CD14-positive monocyte (primary cell): Measurements from ENCODE around the gene AIG1. TPM values are rescaled to one million over a fixed set of nuclear protein-coding genes. Genes with fewer than 3 reads are reported as not detected.

Experiments used
- DNase-seq, 3 donors: peaks; one replicate each; pipeline ENCODE4 v3.0.0-alpha.2; 2011 to 2022
- H2AFZ ChIP-seq: 2 replicates; pipeline ENCODE4 v1.6.0; 2012; ENCODE audit warnings: mild to moderate bottlenecking, low read depth, low read length, inconsistent platforms; ENCODE audit not compliant: insufficient read depth, poor library complexity, severe bottlenecking
- H3K27ac ChIP-seq, 2 donors: 1 replicate in 1 of 2; 2 replicates in 1 of 2; pipeline ENCODE4 v1.5.1; 2012 to 2013; ENCODE audit warnings: low read length in 2 of 2, control low read depth in 1 of 2, inconsistent platforms in 1 of 2, low read depth in 1 of 2, mild to moderate bottlenecking in 1 of 2
- H3K27me3 ChIP-seq, 2 donors: one replicate each; pipeline versions ENCODE4 v1.6.0 to v1.6.1; 2011 to 2013; ENCODE audit warnings: low read length in 2 of 2; ENCODE audit not compliant: control insufficient read depth in 2 of 2, insufficient read depth in 2 of 2
- H3K36me3 ChIP-seq, 2 donors: replicated peaks in 1 of 2; 1 replicate in 1 of 2; 2 replicates in 1 of 2; pipeline versions ENCODE4 v1.5.1 to v1.6.1; 2012 to 2013; ENCODE audit warnings: low read length in 2 of 2, control low read depth in 1 of 2, inconsistent platforms in 1 of 2, mild to moderate bottlenecking in 1 of 2; ENCODE audit not compliant: insufficient read depth in 2 of 2, control insufficient read depth in 1 of 2
- H3K4me1 ChIP-seq, 2 donors: 1 replicate in 1 of 2; 2 replicates in 1 of 2; pipeline versions ENCODE4 v1.5.1 to v1.6.1; 2012 to 2013; ENCODE audit warnings: low read length in 2 of 2, control low read depth in 1 of 2, inconsistent platforms in 1 of 2, mild to moderate bottlenecking in 1 of 2, moderate library complexity in 1 of 2; ENCODE audit not compliant: insufficient read depth in 2 of 2, control insufficient read depth in 1 of 2
- H3K4me2 ChIP-seq: replicated peaks from 2 replicates; pipeline ENCODE3; 2012; ENCODE audit warnings: low read length, moderate library complexity, mild to moderate bottlenecking; ENCODE audit not compliant: poor library complexity, severe bottlenecking; ENCODE audit errors: extremely low read depth
- H3K4me3 ChIP-seq, 3 experiments: fragments of 200-600 bp in 1 of 3; sonication (generic) in 1 of 3; replicated peaks in 1 of 3; 1 replicate in 2 of 3; 2 replicates in 1 of 3; pipeline ENCODE4 v1.5.1; 2011 to 2013; ENCODE audit warnings: low read length in 3 of 3, mild to moderate bottlenecking in 3 of 3, control low read depth in 2 of 3, low read depth in 2 of 3, inconsistent platforms in 1 of 3, moderate library complexity in 1 of 3
- H3K79me2 ChIP-seq: 2 replicates; pipeline ENCODE4 v1.6.0; 2012; ENCODE audit warnings: mild to moderate bottlenecking, control low read depth, inconsistent platforms, low read length, moderate library complexity; ENCODE audit not compliant: insufficient read depth
- H3K9ac ChIP-seq: 2 replicates; pipeline ENCODE4 v1.6.0; 2017; ENCODE audit warnings: low read length, mild to moderate bottlenecking; ENCODE audit not compliant: insufficient read depth, poor library complexity, severe bottlenecking
- H3K9me3 ChIP-seq, 2 donors: replicated peaks in 1 of 2; 1 replicate in 1 of 2; 2 replicates in 1 of 2; pipeline versions ENCODE4 v1.5.1 to v1.6.1; 2012 to 2013; ENCODE audit warnings: low read length in 2 of 2, control low read depth in 1 of 2; ENCODE audit not compliant: control insufficient read depth in 1 of 2, insufficient read depth in 1 of 2
- H4K20me1 ChIP-seq: 2 replicates; pipeline ENCODE4 v1.6.0; 2012; ENCODE audit warnings: mild to moderate bottlenecking, low read length, control low read depth, moderate library complexity; ENCODE audit not compliant: insufficient read depth
- H3K27ac Mint-ChIP-seq, 7 donors: one replicate each; pipeline ENCODE4 v1.8.0; 2020; ENCODE audit warnings: mild to moderate bottlenecking in 7 of 7, mixed read lengths in 7 of 7, moderate library complexity in 6 of 7, inconsistent platforms in 2 of 7
- H3K27me3 Mint-ChIP-seq, 3 donors: one replicate each; pipeline ENCODE4 v1.8.0; 2021 to 2022; ENCODE audit warnings: low read depth in 3 of 3, mild to moderate bottlenecking in 3 of 3, mixed read lengths in 3 of 3, moderate library complexity in 3 of 3, inconsistent platforms in 1 of 3
- H3K36me3 Mint-ChIP-seq, 2 donors: one replicate each; pipeline ENCODE4 v1.8.0; 2020; ENCODE audit warnings: mixed read lengths in 2 of 2, inconsistent platforms in 1 of 2, mild to moderate bottlenecking in 1 of 2
- H3K4me1 Mint-ChIP-seq: one replicate; pipeline ENCODE4 v1.8.0; 2020; ENCODE audit warnings: mild to moderate bottlenecking, mixed read lengths
- H3K4me3 Mint-ChIP-seq, 2 donors: one replicate each; pipeline ENCODE4 v1.8.0; 2020; ENCODE audit warnings: mild to moderate bottlenecking in 2 of 2, mixed read lengths in 2 of 2, moderate library complexity in 1 of 2
- H3K9me3 Mint-ChIP-seq, 7 donors: one replicate each; pipeline ENCODE4 v1.8.0; 2020 to 2022; ENCODE audit warnings: mixed read lengths in 7 of 7, mild to moderate bottlenecking in 6 of 7, moderate library complexity in 6 of 7, inconsistent platforms in 2 of 7
- CTCF ChIP-seq: fragments of 200-600 bp; IDR thresholded peaks from one replicate; pipeline ENCODE4 v1.8.0; 2022; ENCODE audit warnings: antibody characterized with exemption, mild to moderate bottlenecking
- WGBS: methylation state at CpG from one replicate; pipeline ENCODE4 v1.1.5; 2013; ENCODE audit warnings: missing lambda C conversion rate; ENCODE audit not compliant: insufficient coverage; 5-methylcytosine and 5-hydroxymethylcytosine counted together
- intact Hi-C, 2 donors: fragments of 100-400 bp; cut with micrococcal nuclease; formaldehyde crosslinking; loops; one replicate each; pipeline versions ENCODE4 v1.15.0 to v1.15.1; 2023
- polyA plus RNA-seq, 3 donors: library from polyadenylated mRNA; depleted of rRNA in 1 of 3; unstranded in 2 of 3; stranded (reverse) in 1 of 3; fragments of 300-500 nt in 2 of 3; fragments of >200 nt in 1 of 3; fragmentation: Illumina TruSeq in 2 of 3; gene quantifications; 1 replicate in 2 of 3; 2 replicates in 1 of 3; pipeline ENCODE4 v1.2.3, GENCODE V29; 2012 to 2021

AIG1 gene
- polyA plus RNA-seq, 3 donors = 6.7 to 7.6 (median 6.8) TPM

DNA sequence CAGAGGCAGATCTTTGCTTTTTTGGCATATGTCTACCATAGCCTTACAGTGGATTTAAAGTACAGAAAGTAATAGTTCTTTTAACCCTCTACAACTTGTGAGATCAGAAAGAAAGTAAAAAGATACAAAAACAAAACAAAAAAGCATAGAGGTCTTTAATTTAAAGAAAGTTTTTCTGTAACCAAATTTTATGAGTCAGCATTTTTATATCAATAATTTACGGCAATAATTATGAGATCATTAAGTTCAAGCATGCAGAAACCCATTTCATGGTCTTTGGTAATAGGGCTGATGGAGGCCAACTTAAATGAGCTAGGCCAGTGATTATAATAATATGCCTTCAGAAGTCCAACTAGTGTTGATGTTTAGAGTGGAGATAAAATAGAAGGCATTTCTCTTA lies 145.9 kb downstream of the AIG1 start:
- H3K27me3 Mint-ChIP-seq = no peaks in the 10 kb centered on the region
- no peak overlapping the region for H3K27ac Mint-ChIP-seq
- H3K79me2 ChIP-seq = no peaks in the 10 kb centered on the region
- no peaks in the 10 kb centered on the region for H3K27me3 ChIP-seq
- H3K9me3 ChIP-seq = no peaks in the 10 kb centered on the region
- TF ChIP-seq CTCF = no peak
- H3K9ac ChIP-seq = no peak overlapping the region
- WGBS = no CpG with 5 or more reads among the region's 1 CpG
- no peak overlapping the region for H2AFZ ChIP-seq
- H3K4me1 ChIP-seq = no peaks in the 10 kb centered on the region
- peaks cover 0 to 13% (median 7%) of the 10 kb centered on the region in 7 donors for H3K9me3 Mint-ChIP-seq
- no peaks in the 10 kb centered on the region for H4K20me1 ChIP-seq
- H3K4me3 ChIP-seq = no peak overlapping the region
- no peak overlapping the region for H3K4me3 Mint-ChIP-seq
- no peaks in the 10 kb centered on the region for H3K36me3 ChIP-seq
- no peak for DNase-seq
- no peaks in the 10 kb centered on the region for H3K4me1 Mint-ChIP-seq
- H3K36me3 Mint-ChIP-seq = peaks cover 0 to 3% of the 10 kb centered on the region in 2 donors
- H3K4me2 ChIP-seq = no peak overlapping the region
- intact Hi-C loops = no loop called here
- no peak overlapping the region for H3K27ac ChIP-seq

- no peaks in the 10 kb centered on the region for H3K9me3 ChIP-seq
- H3K27ac ChIP-seq = no peak overlapping the region
- no peaks in the 10 kb centered on the region for H3K27me3 ChIP-seq
- H3K36me3 ChIP-seq = no peaks in the 10 kb centered on the region
- no peaks in the 10 kb centered on the region for H3K4me1 ChIP-seq
- WGBS = no CpG with 5 or more reads among the region's 2 CpGs
- H3K4me1 Mint-ChIP-seq = peaks cover 2% of the 10 kb centered on the region
- no peaks in the 10 kb centered on the region for H4K20me1 ChIP-seq
- no peak overlapping the region for H3K4me2 ChIP-seq
- no peak overlapping the region for H3K9ac ChIP-seq
- H3K9me3 Mint-ChIP-seq = peaks cover 0 to 11% (median 5%) of the 10 kb centered on the region in 7 donors
- no peak overlapping the region for H2AFZ ChIP-seq
- H3K27ac Mint-ChIP-seq = no peak overlapping the region
- H3K79me2 ChIP-seq = no peaks in the 10 kb centered on the region
- intact Hi-C loops = no loop called here
- no peak for DNase-seq
- no peak for TF ChIP-seq CTCF
- H3K4me3 Mint-ChIP-seq = no peak overlapping the region
- peaks cover 0 to 3% of the 10 kb centered on the region in 2 donors for H3K36me3 Mint-ChIP-seq
- H3K4me3 ChIP-seq = no peak overlapping the region
- no peaks in the 10 kb centered on the region for H3K27me3 Mint-ChIP-seq
Measured at GRCh38 chr6:143210420-143210819, 149.7 kb downstream of the AIG1 start.
